OCI-LY3 (cell line): Measurements from ENCODE around the gene SERINC2.

Experiments
- H2AFZ ChIP-seq: fragments of 200-600, 300-600 bp; shearing (Covaris generic); 2 replicates; pipeline ENCODE4 v1.6.0; 2014; ENCODE audit warnings: antibody characterized with exemption, low read depth, low read length
- H3K27ac ChIP-seq: fragments of 200-600, 300-600 bp; sonication (generic); 2 replicates; pipeline ENCODE4 v1.5.1; 2014; ENCODE audit warnings: mild to moderate bottlenecking, low read length, moderate library complexity, mixed read lengths
- H3K27me3 ChIP-seq: fragments of 200-600, 300-600 bp; sonication (generic); 2 replicates; pipeline ENCODE4 v1.6.1; 2014; ENCODE audit warnings: low read depth, low read length, mixed read lengths
- H3K36me3 ChIP-seq: fragments of 200-600, 300-600 bp; sonication (generic); replicated peaks from 2 replicates; pipeline ENCODE3; 2014; ENCODE audit warnings: low read depth, low read length, mixed read lengths
- H3K4me1 ChIP-seq: fragments of 300-600, 200-600 bp; sonication (generic); 2 replicates; pipeline ENCODE4 v1.6.1; 2014; ENCODE audit warnings: low read length, mixed read lengths
- H3K4me2 ChIP-seq: fragments of 200-600, 300-600 bp; sonication (generic); 2 replicates; pipeline ENCODE4 v1.6.1; 2014; ENCODE audit warnings: low read length, mixed read lengths
- H3K4me3 ChIP-seq: fragments of 300-600, 200-600 bp; sonication (generic); 2 replicates; pipeline ENCODE4 v1.5.1; 2014; ENCODE audit warnings: antibody characterized with exemption, mild to moderate bottlenecking, low read length, moderate library complexity
- H3K79me2 ChIP-seq: fragments of 300-600, 200-600 bp; shearing (Covaris generic); 2 replicates; pipeline ENCODE4 v1.6.1; 2014; ENCODE audit warnings: mild to moderate bottlenecking, low read length, mixed read lengths
- H3K9ac ChIP-seq: fragments of 300-600, 200-600 bp; shearing (Covaris generic); 2 replicates; pipeline ENCODE4 v1.6.0; 2014; ENCODE audit warnings: mild to moderate bottlenecking, low read length, moderate library complexity
- H3K9me3 ChIP-seq: fragments of 200-600, 300-600 bp; shearing (Covaris generic); 2 replicates; pipeline ENCODE4 v1.6.1; 2014; ENCODE audit warnings: low read length, mixed read lengths; ENCODE audit not compliant: insufficient read depth
- H4K20me1 ChIP-seq: fragments of 200-600, 300-600 bp; sonication (generic); 2 replicates; pipeline ENCODE4 v1.6.1; 2016; ENCODE audit warnings: low read length, mixed read lengths; ENCODE audit not compliant: insufficient read depth
- EZH2phosphoT487 ChIP-seq: fragments of 200-600 bp; shearing (Covaris generic); IDR thresholded peaks from 2 replicates; pipeline ENCODE4 v1.6.1; 2018; ENCODE audit warnings: antibody characterized with exemption, mixed run types, low read depth
- TF ChIP-seq, protein P1 (sequence below): fragments of 200-600, 300-600 bp; sonication (generic); IDR thresholded peaks from 2 replicates; pipeline ENCODE4 v1.5.1; 2014; ENCODE audit warnings: antibody characterized with exemption, low read length, low read depth

Gene SERINC2

DNA sequence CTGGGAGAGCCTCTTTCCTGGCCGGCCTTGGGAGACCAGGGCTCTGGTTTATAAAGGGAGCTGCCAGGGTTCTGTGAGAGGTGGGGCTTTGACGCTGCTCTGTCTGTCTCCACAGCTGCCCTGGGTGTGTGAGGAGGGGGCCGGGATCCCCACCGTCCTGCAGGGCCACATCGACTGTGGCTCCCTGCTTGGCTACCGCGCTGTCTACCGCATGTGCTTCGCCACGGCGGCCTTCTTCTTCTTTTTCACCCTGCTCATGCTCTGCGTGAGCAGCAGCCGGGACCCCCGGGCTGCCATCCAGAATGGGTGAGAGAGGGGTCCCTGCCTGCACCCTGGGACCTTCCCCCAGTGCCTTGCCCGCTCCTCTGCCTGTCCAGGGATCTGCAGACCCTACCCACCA, 11.6 kb downstream of the SERINC2 start:
- H3K27me3 ChIP-seq: no peaks in the 10 kb centered on the region
- H3K9ac ChIP-seq: no peak overlapping the region
- H3K27ac ChIP-seq: no peak overlapping the region
- H3K9me3 ChIP-seq: no peaks in the 10 kb centered on the region
- H3K4me2 ChIP-seq: no peak overlapping the region
- no peaks in the 10 kb centered on the region for H3K36me3 ChIP-seq
- no peak overlapping the region; the same call in 1 of the 2 replicates for H3K4me3 ChIP-seq
- H3K4me1 ChIP-seq: peaks cover 48% of the 10 kb centered on the region
- TF ChIP-seq EZH2phosphoT487: no peak
- TF ChIP-seq, protein P1, sequence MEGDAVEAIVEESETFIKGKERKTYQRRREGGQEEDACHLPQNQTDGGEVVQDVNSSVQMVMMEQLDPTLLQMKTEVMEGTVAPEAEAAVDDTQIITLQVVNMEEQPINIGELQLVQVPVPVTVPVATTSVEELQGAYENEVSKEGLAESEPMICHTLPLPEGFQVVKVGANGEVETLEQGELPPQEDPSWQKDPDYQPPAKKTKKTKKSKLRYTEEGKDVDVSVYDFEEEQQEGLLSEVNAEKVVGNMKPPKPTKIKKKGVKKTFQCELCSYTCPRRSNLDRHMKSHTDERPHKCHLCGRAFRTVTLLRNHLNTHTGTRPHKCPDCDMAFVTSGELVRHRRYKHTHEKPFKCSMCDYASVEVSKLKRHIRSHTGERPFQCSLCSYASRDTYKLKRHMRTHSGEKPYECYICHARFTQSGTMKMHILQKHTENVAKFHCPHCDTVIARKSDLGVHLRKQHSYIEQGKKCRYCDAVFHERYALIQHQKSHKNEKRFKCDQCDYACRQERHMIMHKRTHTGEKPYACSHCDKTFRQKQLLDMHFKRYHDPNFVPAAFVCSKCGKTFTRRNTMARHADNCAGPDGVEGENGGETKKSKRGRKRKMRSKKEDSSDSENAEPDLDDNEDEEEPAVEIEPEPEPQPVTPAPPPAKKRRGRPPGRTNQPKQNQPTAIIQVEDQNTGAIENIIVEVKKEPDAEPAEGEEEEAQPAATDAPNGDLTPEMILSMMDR: no peak
- H3K79me2 ChIP-seq: no peaks in the 10 kb centered on the region
- no peaks in the 10 kb centered on the region for H4K20me1 ChIP-seq
- no peak overlapping the region for H2AFZ ChIP-seq

DNA sequence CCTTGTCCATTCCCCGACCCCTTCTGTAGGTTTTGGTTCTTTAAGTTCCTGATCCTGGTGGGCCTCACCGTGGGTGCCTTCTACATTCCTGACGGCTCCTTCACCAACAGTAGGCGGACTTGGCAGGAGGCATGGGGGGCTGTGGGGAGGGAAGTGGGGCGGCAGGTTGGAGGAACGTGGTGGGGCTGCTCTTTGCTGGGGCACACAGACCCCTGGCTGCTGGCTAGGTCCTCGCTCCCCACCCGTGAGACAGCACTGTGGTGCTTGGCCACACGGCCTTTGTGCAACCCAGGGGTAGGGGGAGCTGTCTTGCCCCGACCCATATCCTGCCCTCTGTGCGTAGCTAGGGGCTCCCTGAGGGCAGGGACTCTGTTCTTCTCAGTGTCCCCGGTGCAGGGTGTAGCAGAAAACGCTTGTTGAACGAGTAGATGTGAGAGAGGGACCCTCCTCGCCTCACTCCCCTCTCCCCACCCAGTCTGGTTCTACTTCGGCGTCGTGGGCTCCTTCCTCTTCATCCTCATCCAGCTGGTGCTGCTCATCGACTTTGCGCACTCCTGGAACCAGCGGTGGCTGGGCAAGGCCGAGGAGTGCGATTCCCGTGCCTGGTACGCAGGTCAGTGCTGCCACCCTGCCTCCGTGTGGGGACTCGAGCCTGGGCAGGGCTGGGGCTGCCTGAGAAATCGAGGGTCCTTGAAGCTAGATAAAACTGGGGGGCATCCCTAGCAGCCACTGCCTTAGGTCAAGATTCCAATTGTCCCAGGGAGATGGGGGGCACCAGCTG, 12.5 kb downstream of the SERINC2 start:
- Histone ChIP-seq H3K79me2 (no peaks in the 10 kb centered on the region), H3K9ac (no peak overlapping the region), H4K20me1 (no peaks in the 10 kb centered on the region), H2AFZ (no peak overlapping the region), H3K9me3 (no peaks in the 10 kb centered on the region), H3K27ac (no peak overlapping the region), H3K4me2 (no peak overlapping the region), H3K4me3 (no peak overlapping the region), H3K36me3 (no peaks in the 10 kb centered on the region), H3K4me1 (peaks cover 39% of the 10 kb centered on the region), H3K27me3 (no peaks in the 10 kb centered on the region)
- TF ChIP-seq, protein P1: no peak
- no peak for TF ChIP-seq EZH2phosphoT487

DNA sequence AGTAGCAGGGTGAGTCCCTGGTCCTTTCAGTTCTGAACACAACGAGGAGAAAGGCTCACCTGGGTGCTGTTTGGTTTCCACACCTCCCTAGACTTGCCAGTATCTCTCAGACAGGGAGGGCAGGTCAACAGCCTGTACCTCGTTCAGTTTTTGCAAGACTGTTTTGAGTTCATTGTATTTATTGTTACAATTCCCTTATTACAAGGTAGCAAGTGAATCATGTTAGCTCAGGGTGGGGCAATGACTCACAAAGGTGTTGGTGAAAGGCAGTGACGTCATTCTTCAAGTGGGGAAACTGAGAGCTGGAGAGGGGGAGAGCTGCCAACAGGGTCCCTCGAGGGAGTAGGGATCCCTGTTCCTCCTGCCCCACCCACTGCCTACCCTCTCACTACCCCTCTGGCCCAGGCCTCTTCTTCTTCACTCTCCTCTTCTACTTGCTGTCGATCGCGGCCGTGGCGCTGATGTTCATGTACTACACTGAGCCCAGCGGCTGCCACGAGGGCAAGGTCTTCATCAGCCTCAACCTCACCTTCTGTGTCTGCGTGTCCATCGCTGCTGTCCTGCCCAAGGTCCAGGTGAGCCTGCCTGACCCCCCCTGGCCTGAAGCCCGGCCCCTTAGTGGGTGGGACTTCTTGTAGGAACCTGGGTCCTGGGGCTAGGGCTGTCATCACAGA, 13.4 kb downstream of the SERINC2 start:
- H2AFZ ChIP-seq: no peak overlapping the region
- no peaks in the 10 kb centered on the region for H3K79me2 ChIP-seq
- H3K4me3 ChIP-seq: no peak overlapping the region
- no peak overlapping the region for H3K9ac ChIP-seq
- peaks cover 30% of the 10 kb centered on the region for H3K4me1 ChIP-seq
- no peaks in the 10 kb centered on the region for H3K27me3 ChIP-seq
- no peaks in the 10 kb centered on the region for H4K20me1 ChIP-seq
- H3K36me3 ChIP-seq: no peaks in the 10 kb centered on the region
- H3K27ac ChIP-seq: no peak overlapping the region
- no peak overlapping the region for H3K4me2 ChIP-seq
- TF ChIP-seq EZH2phosphoT487: no peak
- TF ChIP-seq, protein P1: no peak
- no peaks in the 10 kb centered on the region for H3K9me3 ChIP-seq

DNA sequence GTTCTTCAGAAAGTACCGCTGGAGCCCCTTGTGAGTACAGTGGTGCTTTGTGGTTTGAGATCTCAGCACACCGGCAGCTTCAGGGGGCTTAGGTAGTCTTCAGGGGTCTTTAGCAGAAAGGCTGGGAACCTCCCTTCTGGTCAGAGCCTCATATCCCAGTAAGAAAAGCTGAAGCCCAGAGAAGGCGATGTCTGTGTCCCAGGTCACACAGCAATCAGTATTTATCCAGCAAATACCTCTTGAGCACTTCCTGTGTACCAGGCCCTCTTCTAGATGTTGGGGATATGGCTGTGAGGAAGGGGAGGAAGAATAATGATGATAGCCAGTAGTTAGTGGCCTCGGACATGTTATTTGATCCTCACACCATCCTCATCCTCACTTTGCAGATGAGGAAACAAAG, 14.3 kb downstream of the SERINC2 start:
- no peak overlapping the region for H3K4me2 ChIP-seq
- no peak overlapping the region for H3K9ac ChIP-seq
- no peak overlapping the region for H3K27ac ChIP-seq
- H3K4me1 ChIP-seq: peaks cover 22% of the 10 kb centered on the region
- no peaks in the 10 kb centered on the region for H3K79me2 ChIP-seq
- H3K27me3 ChIP-seq: no peaks in the 10 kb centered on the region
- H2AFZ ChIP-seq: no peak overlapping the region
- H3K9me3 ChIP-seq: no peaks in the 10 kb centered on the region
- no peak for TF ChIP-seq EZH2phosphoT487
- TF ChIP-seq, protein P1: no peak
- no peaks in the 10 kb centered on the region for H4K20me1 ChIP-seq
- H3K36me3 ChIP-seq: no peaks in the 10 kb centered on the region
- H3K4me3 ChIP-seq: no peak overlapping the region
